Transverse colon (tissue), 4 donors: ENCODE data around the gene CABCOCO1. TPM values are rescaled to one million over a fixed set of nuclear protein-coding genes. Genes with fewer than 3 reads are reported as not detected.

Experiments used
- DNase-seq: peaks from one replicate; pipeline ENCODE4 v3.0.0-alpha.2; 2019
- H3K27ac ChIP-seq, 4 donors: fragments of 200-600 bp; sonication (generic); 2 replicates each; pipeline ENCODE4 v1.5.1; 2016 to 2018; ENCODE audit warnings: inconsistent platforms in 4 of 4
- H3K27me3 ChIP-seq: fragments of 200-600 bp; sonication (generic); 2 replicates; pipeline ENCODE4 v1.5.1; 2017; ENCODE audit warnings: inconsistent platforms
- H3K36me3 ChIP-seq, 4 donors: fragments of 200-600 bp; sonication (generic); 2 replicates each; pipeline ENCODE4 v1.5.1; 2017 to 2019; ENCODE audit warnings: inconsistent platforms in 4 of 4
- H3K4me1 ChIP-seq, 4 donors: fragments of 200-600 bp; sonication (generic); 2 replicates each; pipeline ENCODE4 v1.5.1; 2017 to 2020; ENCODE audit warnings: inconsistent platforms in 4 of 4
- H3K4me3 ChIP-seq, 4 donors: fragments of 200-600 bp; sonication (generic); 1 replicate in 1 of 4; 2 replicates in 3 of 4; pipeline versions ENCODE4 v1.5.1 to v1.6.1; 2017 to 2019; ENCODE audit warnings: inconsistent platforms in 4 of 4
- H3K9me3 ChIP-seq, 2 donors: fragments of 200-600 bp; sonication (generic); 2 replicates each; pipeline ENCODE4 v1.5.1; 2017 to 2019; ENCODE audit warnings: inconsistent platforms in 2 of 2
- EP300 ChIP-seq: sonication (generic); formaldehyde crosslinking; IDR thresholded peaks from one replicate; pipeline ENCODE4 v1.6.1; 2017; ENCODE audit warnings: antibody characterized with exemption, low read depth
- POLR2A ChIP-seq: fragments of 450-650 bp; IDR thresholded peaks from one replicate; pipeline ENCODE4 v1.6.1; 2016; ENCODE audit warnings: antibody characterized with exemption, mild to moderate bottlenecking, moderate library complexity
- POLR2AphosphoS5 ChIP-seq, 3 donors: sonication (generic); formaldehyde crosslinking; IDR thresholded peaks; one replicate each; pipeline ENCODE4 v1.6.1; 2016; ENCODE audit warnings: antibody characterized with exemption in 3 of 3
- WGBS, 2 donors: methylation state at CpG; one replicate each; pipeline ENCODE4 v1.1.5; 2018; ENCODE audit warnings: low coverage in 1 of 2; 5-methylcytosine and 5-hydroxymethylcytosine counted together
- in situ Hi-C, 4 donors: fragments of 200-750 bp; cut with MboI; loops; one replicate each; pipeline versions ENCODE4 v1.15.0 to v1.15.1; 2017; ENCODE audit warnings: low sequenced_read_pairs in 3 of 4, low pct_ligation_motif_present in 1 of 4, low pct_unique_long_range_greater_than_20kb in 1 of 4
- intact Hi-C: fragments of 100-400 bp; cut with DNase I; formaldehyde crosslinking; loops from one replicate; pipeline ENCODE4 v1.15.1; 2023; ENCODE audit warnings: low total_unique reads
- total RNA-seq, 4 donors: library from RNA; depleted of rRNA; stranded (reverse); fragments of >200 nt; gene quantifications; one replicate each; pipeline ENCODE4 v1.1.0, GENCODE V29; 2016
- TF ChIP-seq, protein P1 (sequence below), 5 experiments: fragments of 200-600 bp in 3 of 5; fragments of 450-650 bp in 2 of 5; sonication (generic) in 3 of 5; IDR thresholded peaks; 1 replicate in 2 of 5; 2 replicates in 3 of 5; pipeline ENCODE4 v1.5.1; 2016 to 2017; ENCODE audit warnings: antibody characterized with exemption in 5 of 5, inconsistent platforms in 3 of 5, mild to moderate bottlenecking in 2 of 5, moderate library complexity in 1 of 5

The CABCOCO1 gene
- total RNA-seq, 4 donors from 2014 or later, result not detected

DNA sequence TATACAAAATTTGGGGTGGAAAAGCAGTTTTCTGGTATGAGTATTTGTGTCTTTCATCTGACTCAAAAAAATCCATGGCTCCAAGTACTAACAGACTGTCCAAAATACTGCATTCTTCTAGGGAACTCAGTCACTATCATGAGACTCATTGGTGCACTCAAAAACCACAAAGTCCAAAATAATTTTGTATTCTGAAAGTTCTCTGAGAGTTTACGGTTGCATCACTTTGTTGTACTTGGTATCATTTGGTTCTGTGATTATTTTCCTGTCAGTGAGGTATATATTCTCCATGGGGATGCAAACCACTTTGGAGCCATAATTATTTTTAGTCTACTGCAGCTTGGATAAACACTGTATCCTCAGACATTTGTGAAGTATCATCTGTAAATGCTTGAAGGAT is 28.0 kb upstream of the CABCOCO1 start:
- Histone ChIP-seq H3K27me3 (no peaks in the 10 kb centered on the region), H3K27ac (no peak overlapping the region), H3K4me3 (no peak overlapping the region), H3K36me3 (no peaks in the 10 kb centered on the region), H3K9me3 (no peaks in the 10 kb centered on the region), H3K4me1 (no peaks in the 10 kb centered on the region)
- TF ChIP-seq, protein P1, sequence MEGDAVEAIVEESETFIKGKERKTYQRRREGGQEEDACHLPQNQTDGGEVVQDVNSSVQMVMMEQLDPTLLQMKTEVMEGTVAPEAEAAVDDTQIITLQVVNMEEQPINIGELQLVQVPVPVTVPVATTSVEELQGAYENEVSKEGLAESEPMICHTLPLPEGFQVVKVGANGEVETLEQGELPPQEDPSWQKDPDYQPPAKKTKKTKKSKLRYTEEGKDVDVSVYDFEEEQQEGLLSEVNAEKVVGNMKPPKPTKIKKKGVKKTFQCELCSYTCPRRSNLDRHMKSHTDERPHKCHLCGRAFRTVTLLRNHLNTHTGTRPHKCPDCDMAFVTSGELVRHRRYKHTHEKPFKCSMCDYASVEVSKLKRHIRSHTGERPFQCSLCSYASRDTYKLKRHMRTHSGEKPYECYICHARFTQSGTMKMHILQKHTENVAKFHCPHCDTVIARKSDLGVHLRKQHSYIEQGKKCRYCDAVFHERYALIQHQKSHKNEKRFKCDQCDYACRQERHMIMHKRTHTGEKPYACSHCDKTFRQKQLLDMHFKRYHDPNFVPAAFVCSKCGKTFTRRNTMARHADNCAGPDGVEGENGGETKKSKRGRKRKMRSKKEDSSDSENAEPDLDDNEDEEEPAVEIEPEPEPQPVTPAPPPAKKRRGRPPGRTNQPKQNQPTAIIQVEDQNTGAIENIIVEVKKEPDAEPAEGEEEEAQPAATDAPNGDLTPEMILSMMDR (IDR thresholded peaks at IDR 0.05), result no peak
- TF ChIP-seq POLR2AphosphoS5 (IDR thresholded peaks at IDR 0.05), result no peak
- no peak for TF ChIP-seq POLR2A
- TF ChIP-seq EP300, result no peak
- no peak for DNase-seq
- in situ Hi-C loops (no loop called here), intact Hi-C loops (no loop called here)
- WGBS, 2 donors, result 69 to 70% methylated on average over 1 of the region's 1 CpG

GRCh38 chr10:61635471-61635870 is 27.3 kb upstream of the CABCOCO1 start:
- WGBS, 2 donors, result 75 to 93% methylated on average over 2 of the region's 2 CpGs
- in situ Hi-C loops (no loop called here), intact Hi-C loops (no loop called here)
- no peak overlapping the region for H3K4me3 ChIP-seq
- H3K9me3 ChIP-seq, result no peaks in the 10 kb centered on the region
- H3K36me3 ChIP-seq, result no peaks in the 10 kb centered on the region
- no peak overlapping the region for H3K27ac ChIP-seq
- no peaks in the 10 kb centered on the region for H3K4me1 ChIP-seq
- H3K27me3 ChIP-seq, result no peaks in the 10 kb centered on the region
- TF ChIP-seq, protein P1 (IDR thresholded peaks at IDR 0.05), result no peak
- TF ChIP-seq POLR2AphosphoS5 (IDR thresholded peaks at IDR 0.05) (no peak), POLR2A (no peak), EP300 (no peak)
- DNase-seq, result no peak

GRCh38 chr10:61635932-61636331 is 26.8 kb upstream of the CABCOCO1 start:
- H3K4me3 ChIP-seq, result no peak overlapping the region
- no peaks in the 10 kb centered on the region for H3K9me3 ChIP-seq
- no peak overlapping the region for H3K27ac ChIP-seq
- TF ChIP-seq EP300, result no peak
- TF ChIP-seq, protein P1 (IDR thresholded peaks at IDR 0.05), result no peak
- no peak for TF ChIP-seq POLR2A
- TF ChIP-seq POLR2AphosphoS5 (IDR thresholded peaks at IDR 0.05), result no peak
- no peak for DNase-seq
- no peaks in the 10 kb centered on the region for H3K36me3 ChIP-seq
- H3K27me3 ChIP-seq, result no peaks in the 10 kb centered on the region
- intact Hi-C loops (no loop called here), in situ Hi-C loops (no loop called here)
- no peaks in the 10 kb centered on the region for H3K4me1 ChIP-seq

DNA sequence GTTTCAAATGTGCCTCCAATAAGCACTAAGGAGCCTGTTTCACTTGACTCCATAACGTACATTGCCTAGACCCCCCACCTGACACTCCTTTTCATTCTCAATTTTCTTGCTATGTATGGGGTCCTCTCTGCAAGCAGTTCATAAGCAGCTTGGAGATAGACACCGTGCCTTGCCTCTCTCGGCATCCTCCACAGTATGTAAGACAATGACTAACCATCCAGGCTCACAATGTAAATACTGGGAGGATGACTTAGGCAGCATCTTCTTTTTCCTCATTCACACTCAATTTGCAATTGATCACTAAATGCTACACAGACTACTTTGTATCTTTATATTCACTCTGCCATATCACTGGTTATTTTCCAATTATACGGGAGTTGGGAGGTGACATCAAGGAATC is 22.8 kb upstream of the CABCOCO1 start:
- Histone ChIP-seq H3K9me3 (no peaks in the 10 kb centered on the region), H3K36me3 (no peaks in the 10 kb centered on the region), H3K27ac (no peak overlapping the region), H3K27me3 (no peaks in the 10 kb centered on the region), H3K4me1 (no peaks in the 10 kb centered on the region), H3K4me3 (no peak overlapping the region)
- DNase-seq, result no peak
- in situ Hi-C loops, result no loop called here
- 70 to 71% methylated on average over 4 of the region's 4 CpGs for WGBS, 2 donors
- no peak for TF ChIP-seq POLR2A
- no peak for TF ChIP-seq POLR2AphosphoS5 (IDR thresholded peaks at IDR 0.05)
- TF ChIP-seq EP300, result no peak
- TF ChIP-seq, protein P1 (IDR thresholded peaks at IDR 0.05), result no peak
- intact Hi-C loops, result no loop called here
